GM18870 (cell line): ENCODE measurements around the gene ADCY3.
"Not testable (repeated sequence)": the region's sequence is repeated elsewhere in the genome, so short reads cannot be mapped to it uniquely, and the experiment has no call there.

Experiments used
- ATAC-seq: cut with Tn5 transposase; IDR thresholded peaks from one replicate; pipeline ENCODE4 v1.9.1; 2021; ENCODE audit warnings: moderate library complexity; ENCODE audit not compliant: unreplicated experiment

The ADCY3 gene

GRCh38 chr2:24853046-24853445 lies 67.0 kb downstream of the ADCY3 start:
- ATAC-seq = no peak

GRCh38 chr2:24852431-24853020 lies 67.5 kb downstream of the ADCY3 start:
- ATAC-seq = no peak

- ATAC-seq = no peak
These were observed 68.0 kb downstream of the ADCY3 start for GRCh38 chr2:24852026-24852425.

- no peak for ATAC-seq
These were observed 69.1 kb downstream of the ADCY3 start for GRCh38 chr2:24850944-24851343.

- no peak for ATAC-seq
These were observed 74.3 kb downstream of the ADCY3 start for GRCh38 chr2:24845691-24846090.

GRCh38 chr2:24844023-24844685 lies 75.9 kb downstream of the ADCY3 start:
- ATAC-seq = no peak

GRCh38 chr2:24843330-24843860 lies 76.6 kb downstream of the ADCY3 start:
- no peak for ATAC-seq

- no peak for ATAC-seq
These were observed 77.7 kb downstream of the ADCY3 start for GRCh38 chr2:24842081-24843050.

GRCh38 chr2:24840962-24841945 lies 78.8 kb downstream of the ADCY3 start:
- ATAC-seq = no peak

- no peak for ATAC-seq
These were observed 79.7 kb downstream of the ADCY3 start for GRCh38 chr2:24840164-24840869.

GRCh38 chr2:24839729-24840128 lies 80.3 kb downstream of the ADCY3 start:
- no peak for ATAC-seq

GRCh38 chr2:24838541-24838940 lies 81.5 kb downstream of the ADCY3 start:
- no peak for ATAC-seq

GRCh38 chr2:24837996-24838513 lies 82.0 kb downstream of the ADCY3 start:
- no peak for ATAC-seq

GRCh38 chr2:24836706-24837105 lies 83.3 kb downstream of the ADCY3 start:
- no peak for ATAC-seq

GRCh38 chr2:24836206-24836605 lies 83.8 kb downstream of the ADCY3 start:
- no peak for ATAC-seq

GRCh38 chr2:24835411-24835810 lies 84.6 kb downstream of the ADCY3 start:
- not testable (repeated sequence) for ATAC-seq

GRCh38 chr2:24834733-24835395 lies 85.2 kb downstream of the ADCY3 start:
- ATAC-seq = no peak

- ATAC-seq = no peak
These were observed 86.0 kb downstream of the ADCY3 start for GRCh38 chr2:24833821-24834732.
